Mesendoderm (in vitro differentiated cells): Measurements from ENCODE around the gene TMEM158.
A peak's percentile ranks its signal among the peaks of the same experiment; 100 is the strongest.

Experiments
- DNase-seq: peaks from one replicate; pipeline ENCODE4 v3.0.0; 2013
- H2AK5ac ChIP-seq: 2 replicates; pipeline ENCODE4 v1.6.1; 2013; ENCODE audit warnings: low read length, inconsistent platforms
- H2BK120ac ChIP-seq: 2 replicates; pipeline ENCODE4 v1.6.1; 2013; ENCODE audit warnings: low read depth, mild to moderate bottlenecking, low read length, moderate library complexity, mixed read lengths
- H2BK15ac ChIP-seq: replicated peaks from 2 replicates; pipeline ENCODE4 v1.6.1; 2013; ENCODE audit warnings: low read depth, mild to moderate bottlenecking, moderate library complexity
- H2BK5ac ChIP-seq: 2 replicates; pipeline ENCODE4 v1.6.1; 2013; ENCODE audit warnings: low read length, inconsistent platforms
- H3K18ac ChIP-seq: 2 replicates; pipeline ENCODE4 v1.6.1; 2013; ENCODE audit warnings: mild to moderate bottlenecking, low read length, mixed read lengths
- H3K23ac ChIP-seq: one replicate; pipeline ENCODE4 v1.6.1; 2013; ENCODE audit warnings: low read length
- H3K27ac ChIP-seq: 2 replicates; pipeline ENCODE4 v1.5.1; 2013; ENCODE audit warnings: low read depth, mild to moderate bottlenecking, inconsistent platforms, low read length, moderate library complexity
- H3K27me3 ChIP-seq: 2 replicates; pipeline ENCODE4 v1.6.1; 2013; ENCODE audit warnings: low read length, control low read depth, mild to moderate bottlenecking, inconsistent platforms; ENCODE audit not compliant: insufficient read depth, poor library complexity
- H3K36me3 ChIP-seq: 2 replicates; pipeline ENCODE4 v1.6.1; 2013; ENCODE audit warnings: low read length, inconsistent platforms; ENCODE audit not compliant: control insufficient read depth, insufficient read depth
- H3K4ac ChIP-seq: one replicate; pipeline ENCODE4 v1.6.1; 2013; ENCODE audit warnings: low read depth, mild to moderate bottlenecking, low read length, moderate library complexity
- H3K4me1 ChIP-seq: 2 replicates; pipeline ENCODE4 v1.6.1; 2013; ENCODE audit warnings: low read depth, low read length, inconsistent platforms; ENCODE audit not compliant: control insufficient read depth
- H3K4me2 ChIP-seq: 2 replicates; pipeline ENCODE4 v1.6.1; 2013; ENCODE audit warnings: low read length
- H3K4me3 ChIP-seq: 2 replicates; pipeline ENCODE4 v1.5.1; 2013; ENCODE audit warnings: mild to moderate bottlenecking, low read length
- H3K56ac ChIP-seq: one replicate; pipeline ENCODE4 v1.6.1; 2013; ENCODE audit warnings: low read length
- H3K79me1 ChIP-seq: 2 replicates; pipeline ENCODE4 v1.6.1; 2013; ENCODE audit warnings: low read length, inconsistent platforms
- H3K79me2 ChIP-seq: 2 replicates; pipeline ENCODE4 v1.6.1; 2013; ENCODE audit warnings: mild to moderate bottlenecking, low read length; ENCODE audit not compliant: control insufficient read depth, insufficient read depth
- H3K9ac ChIP-seq: 2 replicates; pipeline ENCODE4 v1.6.1; 2013; ENCODE audit warnings: low read length, inconsistent platforms
- H4K5ac ChIP-seq: one replicate; pipeline ENCODE4 v1.6.1; 2013; ENCODE audit warnings: low read length
- H4K8ac ChIP-seq: one replicate; pipeline ENCODE4 v1.6.1; 2013; ENCODE audit warnings: low read depth, mild to moderate bottlenecking, control low read depth, low read length, moderate library complexity
- WGBS: extraction: QIAGEN DNeasy Blood & Tissue Kit; methylation state at CpG from one replicate; pipeline ENCODE4 v1.1.7; 2013; ENCODE audit warnings: low lambda C conversion rate, missing lambda C conversion rate; ENCODE audit not compliant: insufficient coverage; ENCODE audit errors: extremely low coverage; 5-methylcytosine and 5-hydroxymethylcytosine counted together

The TMEM158 gene

DNA sequence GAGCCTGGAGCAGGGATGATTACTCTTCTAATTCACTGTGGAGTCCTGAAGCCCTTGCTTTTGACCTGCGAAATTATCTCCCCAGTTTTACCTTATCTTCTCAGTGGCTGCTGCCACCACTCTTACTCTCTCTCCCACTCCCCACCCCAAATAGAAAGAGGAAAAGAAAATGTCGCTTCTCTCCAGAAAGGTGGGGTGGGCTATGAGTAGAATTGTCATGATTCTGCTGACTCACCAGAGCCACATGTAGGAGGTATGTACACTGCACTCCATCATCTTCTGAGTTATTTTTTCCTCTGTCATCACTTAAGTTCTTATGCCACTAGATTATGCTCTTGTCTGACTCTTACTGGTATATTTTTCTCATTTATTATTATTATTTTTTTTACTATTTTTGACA lies 43.9 kb upstream of the TMEM158 start:
- H3K27me3 ChIP-seq = no peaks in the 10 kb centered on the region
- no peak overlapping the region for H3K4ac ChIP-seq
- no peak overlapping the region for H3K23ac ChIP-seq
- no peak overlapping the region for H4K8ac ChIP-seq
- no peaks in the 10 kb centered on the region for H3K79me2 ChIP-seq
- H3K79me1 ChIP-seq = no peaks in the 10 kb centered on the region
- no peak overlapping the region for H2BK120ac ChIP-seq
- WGBS = no CpG with 5 or more reads among the region's 2 CpGs
- peaks cover 5% of the 10 kb centered on the region for H3K4me1 ChIP-seq
- H3K27ac ChIP-seq = no peak overlapping the region
- H3K9ac ChIP-seq = no peak overlapping the region
- no peak overlapping the region for H2BK5ac ChIP-seq
- no peaks in the 10 kb centered on the region for H3K36me3 ChIP-seq
- H3K18ac ChIP-seq = no peak overlapping the region
- H3K4me3 ChIP-seq = no peak overlapping the region
- H3K56ac ChIP-seq = no peak overlapping the region
- no peak overlapping the region for H3K4me2 ChIP-seq
- no peak overlapping the region for H2AK5ac ChIP-seq
- no peak overlapping the region for H4K5ac ChIP-seq
- H2BK15ac ChIP-seq = no peak overlapping the region
- peak; percentile 3 for DNase-seq

GRCh38 chr3:45267097-45267496 lies 41.0 kb upstream of the TMEM158 start:
- no CpG with 5 or more reads among the region's 2 CpGs for WGBS
- H3K4me1 ChIP-seq = no peaks in the 10 kb centered on the region
- H3K79me2 ChIP-seq = no peaks in the 10 kb centered on the region
- no peak overlapping the region for H3K9ac ChIP-seq
- H2BK5ac ChIP-seq = no peak overlapping the region
- H3K27me3 ChIP-seq = no peaks in the 10 kb centered on the region
- H3K18ac ChIP-seq = no peak overlapping the region
- no peak overlapping the region for H3K27ac ChIP-seq
- no peak overlapping the region for H4K5ac ChIP-seq
- no peaks in the 10 kb centered on the region for H3K79me1 ChIP-seq
- H3K36me3 ChIP-seq = no peaks in the 10 kb centered on the region
- H3K4ac ChIP-seq = no peak overlapping the region
- no peak overlapping the region for H2BK15ac ChIP-seq
- DNase-seq = no peak
- no peak overlapping the region for H2BK120ac ChIP-seq
- H3K23ac ChIP-seq = no peak overlapping the region
- H2AK5ac ChIP-seq = no peak overlapping the region
- H4K8ac ChIP-seq = no peak overlapping the region
- H3K56ac ChIP-seq = no peak overlapping the region
- H3K4me2 ChIP-seq = no peak overlapping the region
- no peak overlapping the region for H3K4me3 ChIP-seq

DNA sequence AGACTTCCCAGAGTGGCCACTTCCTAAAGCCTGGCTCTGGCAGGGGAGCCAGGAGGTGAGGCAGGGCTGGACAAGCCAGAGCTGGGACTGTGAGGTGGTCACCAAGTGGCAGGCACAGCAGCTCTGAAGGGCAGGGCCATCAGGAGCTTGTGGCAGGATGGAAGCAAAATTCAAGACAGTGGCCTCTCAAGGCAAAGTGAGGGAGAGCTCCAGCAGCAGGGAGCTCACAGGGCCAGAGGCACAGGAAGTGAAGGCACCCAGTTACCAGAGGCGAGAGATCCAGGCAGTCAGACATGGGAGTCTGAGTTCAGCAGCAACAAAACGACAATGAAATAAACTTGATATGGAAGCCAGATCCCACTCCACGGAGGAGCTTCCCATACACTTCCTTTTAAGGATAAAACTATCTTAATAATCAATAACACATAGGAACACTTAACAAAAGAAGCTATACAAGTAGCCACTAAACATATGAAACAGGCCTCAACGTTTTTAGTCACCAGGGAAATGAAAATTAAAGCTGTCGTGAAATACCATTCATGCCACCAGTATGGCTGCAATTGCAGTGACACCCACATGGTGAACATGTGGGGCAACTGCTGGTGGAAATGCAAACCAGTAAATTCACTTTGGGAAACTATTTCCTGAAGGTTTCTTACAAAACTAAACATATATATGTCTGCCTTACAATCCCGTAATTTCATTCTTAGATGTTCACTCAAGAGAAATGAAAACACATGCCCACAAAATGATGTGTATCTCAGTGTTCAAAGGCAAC lies 35.4 kb upstream of the TMEM158 start:
- no peaks in the 10 kb centered on the region for H3K79me2 ChIP-seq
- no peaks in the 10 kb centered on the region for H3K27me3 ChIP-seq
- no peak overlapping the region for H4K8ac ChIP-seq
- no peak overlapping the region for H2AK5ac ChIP-seq
- no peak overlapping the region for H2BK15ac ChIP-seq
- H4K5ac ChIP-seq = no peak overlapping the region
- H3K4me1 ChIP-seq = no peaks in the 10 kb centered on the region
- no peak overlapping the region for H2BK5ac ChIP-seq
- H2BK120ac ChIP-seq = no peak overlapping the region
- no peak overlapping the region for H3K4me2 ChIP-seq
- WGBS = no CpG with 5 or more reads among the region's 6 CpGs
- no peak overlapping the region for H3K9ac ChIP-seq
- no peak overlapping the region for H3K27ac ChIP-seq
- H3K4ac ChIP-seq = no peak overlapping the region
- no peak overlapping the region for H3K4me3 ChIP-seq
- DNase-seq = peak; percentile 27
- no peaks in the 10 kb centered on the region for H3K36me3 ChIP-seq
- no peak overlapping the region for H3K18ac ChIP-seq
- no peak overlapping the region for H3K56ac ChIP-seq
- H3K79me1 ChIP-seq = no peaks in the 10 kb centered on the region
- H3K23ac ChIP-seq = no peak overlapping the region

GRCh38 chr3:45259133-45259532 lies 33.0 kb upstream of the TMEM158 start:
- Histone ChIP-seq H2BK5ac (no peak overlapping the region), H3K18ac (no peak overlapping the region), H4K5ac (no peak overlapping the region), H3K79me1 (no peaks in the 10 kb centered on the region), H2BK15ac (no peak overlapping the region), H2AK5ac (no peak overlapping the region), H3K36me3 (no peaks in the 10 kb centered on the region), H3K4me1 (no peaks in the 10 kb centered on the region), H3K9ac (no peak overlapping the region), H3K27ac (no peak overlapping the region), H3K4me3 (no peak overlapping the region), H3K79me2 (no peaks in the 10 kb centered on the region), H2BK120ac (no peak overlapping the region), H3K56ac (no peak overlapping the region), H3K27me3 (no peaks in the 10 kb centered on the region), H3K4me2 (no peak overlapping the region), H3K4ac (no peak overlapping the region), H3K23ac (no peak overlapping the region), H4K8ac (no peak overlapping the region)
- DNase-seq = no peak

DNA sequence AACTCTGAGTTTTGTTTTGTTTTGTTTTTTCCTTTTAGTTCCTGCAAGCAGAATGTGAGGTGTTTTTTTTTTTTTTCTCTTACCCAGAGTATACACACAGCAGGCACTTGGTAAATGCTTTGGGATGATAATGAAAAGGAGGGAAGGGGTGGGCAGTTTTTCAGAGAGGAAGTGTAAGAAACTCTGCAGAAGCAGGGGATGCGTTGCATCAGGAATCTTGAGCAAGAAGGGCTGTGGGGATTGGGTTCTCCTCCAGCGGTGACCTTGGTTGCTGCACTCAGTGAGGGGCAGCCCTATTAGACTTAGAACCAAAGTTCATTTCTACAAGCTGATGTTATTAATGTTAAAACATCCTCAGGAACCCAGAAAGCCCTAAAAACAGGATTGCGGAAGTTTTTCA lies 32.2 kb upstream of the TMEM158 start:
- no peaks in the 10 kb centered on the region for H3K36me3 ChIP-seq
- no peaks in the 10 kb centered on the region for H3K27me3 ChIP-seq
- no peaks in the 10 kb centered on the region for H3K79me1 ChIP-seq
- no peak overlapping the region for H2BK5ac ChIP-seq
- H3K4me2 ChIP-seq = no peak overlapping the region
- no peak overlapping the region for H2BK15ac ChIP-seq
- no peak overlapping the region for H2BK120ac ChIP-seq
- no peak overlapping the region for H3K56ac ChIP-seq
- DNase-seq = no peak
- H3K79me2 ChIP-seq = no peaks in the 10 kb centered on the region
- H3K27ac ChIP-seq = no peak overlapping the region
- H3K4ac ChIP-seq = no peak overlapping the region
- H4K8ac ChIP-seq = no peak overlapping the region
- WGBS = no CpG with 5 or more reads among the region's 3 CpGs
- no peak overlapping the region for H3K4me3 ChIP-seq
- no peak overlapping the region for H4K5ac ChIP-seq
- no peak overlapping the region for H3K18ac ChIP-seq
- no peaks in the 10 kb centered on the region for H3K4me1 ChIP-seq
- H2AK5ac ChIP-seq = no peak overlapping the region
- no peak overlapping the region for H3K23ac ChIP-seq
- no peak overlapping the region for H3K9ac ChIP-seq

DNA sequence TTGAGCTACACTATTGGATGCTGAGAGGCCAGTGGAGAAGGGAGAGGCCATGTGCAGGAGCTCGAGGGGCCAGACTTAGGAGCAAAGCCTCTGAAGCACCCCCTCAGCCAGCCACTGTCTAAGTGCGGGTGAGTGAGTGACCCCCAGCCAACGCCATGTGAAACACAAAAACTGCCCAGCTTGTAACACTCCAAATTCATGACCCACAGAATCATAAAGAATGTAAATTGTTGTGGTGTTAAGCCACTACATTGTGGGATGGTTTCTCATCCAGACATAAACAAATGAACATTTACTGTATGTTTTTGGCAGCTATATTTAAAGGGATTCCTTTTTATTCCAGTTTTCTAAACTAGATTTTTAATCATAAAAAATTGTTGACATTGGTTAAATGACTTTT lies 27.2 kb upstream of the TMEM158 start:
- Histone ChIP-seq H2BK120ac (no peak overlapping the region), H4K8ac (no peak overlapping the region), H3K23ac (no peak overlapping the region), H4K5ac (no peak overlapping the region), H3K27ac (no peak overlapping the region), H3K36me3 (no peaks in the 10 kb centered on the region), H3K79me1 (no peaks in the 10 kb centered on the region), H3K4me1 (no peaks in the 10 kb centered on the region), H3K9ac (no peak overlapping the region), H2BK5ac (no peak overlapping the region), H3K18ac (no peak overlapping the region), H3K4me2 (no peak overlapping the region), H3K4ac (no peak overlapping the region), H3K56ac (no peak overlapping the region), H3K27me3 (no peaks in the 10 kb centered on the region), H3K4me3 (no peak overlapping the region), H2AK5ac (no peak overlapping the region), H2BK15ac (no peak overlapping the region), H3K79me2 (no peaks in the 10 kb centered on the region)
- WGBS = no CpG with 5 or more reads among the region's 3 CpGs
- DNase-seq = no peak
